Measurements from ENCODE around the gene HNMT.
"Not testable (repeated sequence)": the region's sequence is repeated elsewhere in the genome, so short reads cannot be mapped to it uniquely, and the experiment has no call there.

GRCh38 chr2:137996158-137996557, 31.9 kb downstream of the HNMT start:
- not testable (repeated sequence) for TF ChIP-seq OSR2 (tag by site-specific recombination; IDR thresholded peaks at IDR 0.05); CTCF (tag by site-specific recombination; IDR thresholded peaks at IDR 0.05); ZNF670 (tag by site-specific recombination; IDR thresholded peaks at IDR 0.05; ENCODE audit: low read depth); ZNF394 (tag by site-specific recombination; IDR thresholded peaks at IDR 0.05; ENCODE audit: borderline replicate concordance); ZNF302 (tag by site-specific recombination; IDR thresholded peaks at IDR 0.05; ENCODE audit: low read depth)
